CD4-positive, CD25-positive, alpha-beta regulatory T cell (primary cell): ENCODE data around the gene HIBADH. TPM values are rescaled to one million over a fixed set of nuclear protein-coding genes. Genes with fewer than 3 reads are reported as not detected.
"Not testable (repeated sequence)": the region's sequence is repeated elsewhere in the genome, so short reads cannot be mapped to it uniquely, and the experiment has no call there.

Source experiments
- ATAC-seq, 2 donors: fragments of 150-1000 bp; cut with Tn5 transposase; one replicate each; pipeline ENCODE4 v1.10.0; 2021; ENCODE audit warnings: low read depth in 2 of 2, moderate number of reproducible peaks in 2 of 2, moderate library complexity in 1 of 2
- DNase-seq, 3 donors: peaks; one replicate each; pipeline versions ENCODE4 v3.0.0 to v3.0.0-alpha.2; 2012 to 2022; ENCODE audit warnings: mixed read lengths in 1 of 3
- H3K27ac ChIP-seq: one replicate; pipeline ENCODE4 v1.7.0; 2013; ENCODE audit warnings: mild to moderate bottlenecking, low read length; ENCODE audit not compliant: insufficient read depth, poor library complexity, severe bottlenecking
- H3K27me3 ChIP-seq: one replicate; pipeline ENCODE4 v1.7.0; 2013; ENCODE audit warnings: low read length; ENCODE audit not compliant: control insufficient read depth, insufficient read depth
- H3K36me3 ChIP-seq: one replicate; pipeline ENCODE4 v1.7.0; 2013; ENCODE audit warnings: mild to moderate bottlenecking, low read length, moderate library complexity; ENCODE audit not compliant: control insufficient read depth, insufficient read depth
- H3K4me1 ChIP-seq: 2 replicates; pipeline ENCODE4 v1.7.0; 2013; ENCODE audit warnings: mild to moderate bottlenecking, low read length; ENCODE audit not compliant: insufficient read depth, control insufficient read depth, poor library complexity, severe bottlenecking
- H3K4me3 ChIP-seq: one replicate; pipeline ENCODE4 v1.7.0; 2013; ENCODE audit warnings: low read depth, mild to moderate bottlenecking, low read length, moderate library complexity
- H3K9me3 ChIP-seq, 2 experiments: 1 replicate in 1 of 2; 2 replicates in 1 of 2; pipeline ENCODE4 v1.7.0; 2013; ENCODE audit warnings: low read length in 2 of 2, mild to moderate bottlenecking in 1 of 2, moderate library complexity in 1 of 2; ENCODE audit not compliant: control insufficient read depth in 2 of 2
- H3K27ac Mint-ChIP-seq, 3 donors: one replicate each; pipeline ENCODE4 v1.8.0; 2020 to 2022; ENCODE audit warnings: mild to moderate bottlenecking in 3 of 3, mixed read lengths in 3 of 3, moderate library complexity in 2 of 3
- H3K27me3 Mint-ChIP-seq: one replicate; pipeline ENCODE4 v1.8.0; 2022; ENCODE audit warnings: mild to moderate bottlenecking, mixed read lengths
- H3K36me3 Mint-ChIP-seq: one replicate; pipeline ENCODE4 v1.8.0; 2020; ENCODE audit warnings: mixed read lengths
- H3K4me1 Mint-ChIP-seq, 4 donors: one replicate each; pipeline ENCODE4 v1.8.0; 2020 to 2022; ENCODE audit warnings: mixed read lengths in 4 of 4, mild to moderate bottlenecking in 1 of 4
- H3K4me3 Mint-ChIP-seq, 4 donors: one replicate each; pipeline ENCODE4 v1.8.0; 2020 to 2022; ENCODE audit warnings: mild to moderate bottlenecking in 4 of 4, mixed read lengths in 4 of 4, moderate library complexity in 3 of 4
- H3K9me3 Mint-ChIP-seq, 7 donors: one replicate each; pipeline ENCODE4 v1.8.0; 2020 to 2022; ENCODE audit warnings: mixed read lengths in 7 of 7, mild to moderate bottlenecking in 3 of 7, moderate library complexity in 2 of 7
- polyA plus RNA-seq, 4 donors: library from polyadenylated mRNA; unstranded; fragments of 300-500 nt; fragmentation: Illumina TruSeq; gene quantifications; one replicate each; pipeline ENCODE4 v1.2.3, GENCODE V29; 2021
- total RNA-seq: library from RNA; stranded (reverse); gene quantifications from one replicate; pipeline ENCODE4 v1.2.3, GENCODE V29; 2022

HIBADH gene
- total and polyA plus RNA-seq, 5 donors from 2014 or later: 6.1 to 33.0 (median 26.9) TPM

- DNase-seq (peak in 1 of 3 donors; percentile 25), ATAC-seq (no peak)
- H3K36me3 Mint-ChIP-seq: peaks cover 36% of the 10 kb centered on the region
- H3K9me3 Mint-ChIP-seq: peaks cover 0 to 4% (median 0%) of the 10 kb centered on the region in 7 donors
- H3K4me3 ChIP-seq: peak overlapping the region; percentile 39
- H3K4me3 Mint-ChIP-seq: no peak overlapping the region
- no peak overlapping the region for H3K27ac ChIP-seq
- peaks cover under 1% of the 10 kb centered on the region for H3K4me1 ChIP-seq
- no peaks in the 10 kb centered on the region for H3K27me3 Mint-ChIP-seq
- no peaks in the 10 kb centered on the region for H3K9me3 ChIP-seq
- H3K27ac Mint-ChIP-seq: peak overlapping the region in 2 of 3 donors; percentile 16 to 37
- H3K4me1 Mint-ChIP-seq: peaks cover 29 to 51% (median 32%) of the 10 kb centered on the region in 4 donors
- H3K27me3 ChIP-seq: no peaks in the 10 kb centered on the region
- no peaks in the 10 kb centered on the region for H3K36me3 ChIP-seq
These were observed 21.0 kb downstream of the HIBADH start for GRCh38 chr7:27641581-27642230.

DNA sequence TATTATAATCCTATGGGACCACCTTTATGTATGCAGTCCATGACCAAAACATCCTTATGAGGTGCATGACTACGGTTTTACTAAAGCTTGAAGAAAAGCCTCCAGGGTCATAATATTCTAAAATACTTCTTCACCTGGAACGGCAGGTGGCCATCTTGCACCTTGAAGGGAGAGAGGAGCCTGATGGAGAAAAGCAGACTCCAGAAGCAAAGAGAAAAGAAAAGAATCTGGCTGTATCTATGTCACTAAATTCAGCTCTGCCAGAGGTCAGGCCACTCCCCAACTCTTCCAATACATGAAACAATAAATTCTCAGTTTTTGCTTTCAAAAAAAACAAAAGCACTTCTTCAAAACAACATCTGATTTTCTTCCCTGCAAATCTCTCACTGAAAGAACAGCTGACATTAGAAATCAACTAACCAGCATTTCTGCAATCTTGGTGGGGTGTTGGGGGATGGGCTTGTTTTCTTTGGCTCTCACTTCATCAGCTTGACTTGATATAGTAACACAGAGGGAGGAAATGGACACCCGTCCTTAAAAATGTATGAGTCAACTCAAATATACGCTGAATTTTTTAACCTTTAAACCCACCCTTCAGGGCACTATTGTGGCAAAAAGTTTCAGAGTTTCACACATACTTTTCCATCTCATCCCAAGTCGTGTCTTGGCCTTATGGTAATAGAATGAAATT, 21.7 kb downstream of the HIBADH start:
- H3K4me1 ChIP-seq: peaks cover 8% of the 10 kb centered on the region
- peaks cover 29 to 57% (median 39%) of the 10 kb centered on the region in 4 donors for H3K4me1 Mint-ChIP-seq
- peaks cover 32% of the 10 kb centered on the region for H3K36me3 Mint-ChIP-seq
- H3K27ac ChIP-seq: no peak overlapping the region
- H3K27me3 Mint-ChIP-seq: no peaks in the 10 kb centered on the region
- no peaks in the 10 kb centered on the region for H3K36me3 ChIP-seq
- peak in 1 of 2 donors; percentile 12 for ATAC-seq
- H3K27me3 ChIP-seq: no peaks in the 10 kb centered on the region
- no peaks in the 10 kb centered on the region for H3K9me3 ChIP-seq
- peak in 1 of 3 donors; percentile 35 for DNase-seq
- H3K27ac Mint-ChIP-seq: peak overlapping the region in 1 of 3 donors; percentile 37
- no peak overlapping the region for H3K4me3 ChIP-seq
- H3K4me3 Mint-ChIP-seq: no peak overlapping the region
- H3K9me3 Mint-ChIP-seq: peaks cover 0 to 4% (median 0%) of the 10 kb centered on the region in 7 donors

DNA sequence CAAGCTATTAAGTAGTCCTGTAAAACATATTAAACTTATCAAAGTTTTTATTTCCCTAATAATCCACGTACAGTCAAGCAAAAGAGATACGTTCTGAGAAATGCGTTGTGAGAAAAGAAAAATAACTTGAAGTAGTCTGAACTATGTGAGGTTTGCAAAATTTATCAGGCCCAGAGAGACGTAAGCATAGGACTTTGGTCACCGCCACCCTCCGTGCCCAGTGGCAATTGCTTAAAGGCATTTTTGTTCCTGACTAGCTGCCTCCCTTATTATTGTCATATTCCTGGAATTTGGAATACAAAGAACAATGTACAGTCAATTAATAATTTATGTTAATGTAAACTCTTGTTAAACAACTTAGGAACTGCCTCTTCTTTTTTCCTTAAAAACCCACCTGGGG, 22.8 kb downstream of the HIBADH start:
- Histone ChIP-seq H3K4me3 (no peak overlapping the region), H3K9me3 (no peaks in the 10 kb centered on the region), H3K4me1 (peaks cover 19% of the 10 kb centered on the region), H3K36me3 (no peaks in the 10 kb centered on the region), H3K27ac (no peak overlapping the region), H3K27me3 (no peaks in the 10 kb centered on the region)
- H3K27me3 Mint-ChIP-seq: no peaks in the 10 kb centered on the region
- ATAC-seq (no peak), DNase-seq (no peak)
- H3K27ac Mint-ChIP-seq: no peak overlapping the region
- H3K4me1 Mint-ChIP-seq: peaks cover 32 to 57% (median 41%) of the 10 kb centered on the region in 4 donors
- peaks cover 0 to 4% (median 0%) of the 10 kb centered on the region in 7 donors for H3K9me3 Mint-ChIP-seq
- peaks cover 25% of the 10 kb centered on the region for H3K36me3 Mint-ChIP-seq
- H3K4me3 Mint-ChIP-seq: no peak overlapping the region

- not testable (repeated sequence) for H3K4me3 Mint-ChIP-seq, H3K27me3 Mint-ChIP-seq, H3K9me3 Mint-ChIP-seq, H3K27ac Mint-ChIP-seq, ATAC-seq, H3K9me3 ChIP-seq, DNase-seq, H3K27me3 ChIP-seq, H3K4me3 ChIP-seq, H3K36me3 ChIP-seq, H3K27ac ChIP-seq
- H3K4me1 ChIP-seq: peaks cover 20% of the 10 kb centered on the region
- Mint-ChIP-seq H3K4me1 (peaks cover 33 to 60% (median 42%) of the 10 kb centered on the region in 4 donors), H3K36me3 (peaks cover 21% of the 10 kb centered on the region)
These were observed 23.6 kb downstream of the HIBADH start for GRCh38 chr7:27639048-27639447.

DNA sequence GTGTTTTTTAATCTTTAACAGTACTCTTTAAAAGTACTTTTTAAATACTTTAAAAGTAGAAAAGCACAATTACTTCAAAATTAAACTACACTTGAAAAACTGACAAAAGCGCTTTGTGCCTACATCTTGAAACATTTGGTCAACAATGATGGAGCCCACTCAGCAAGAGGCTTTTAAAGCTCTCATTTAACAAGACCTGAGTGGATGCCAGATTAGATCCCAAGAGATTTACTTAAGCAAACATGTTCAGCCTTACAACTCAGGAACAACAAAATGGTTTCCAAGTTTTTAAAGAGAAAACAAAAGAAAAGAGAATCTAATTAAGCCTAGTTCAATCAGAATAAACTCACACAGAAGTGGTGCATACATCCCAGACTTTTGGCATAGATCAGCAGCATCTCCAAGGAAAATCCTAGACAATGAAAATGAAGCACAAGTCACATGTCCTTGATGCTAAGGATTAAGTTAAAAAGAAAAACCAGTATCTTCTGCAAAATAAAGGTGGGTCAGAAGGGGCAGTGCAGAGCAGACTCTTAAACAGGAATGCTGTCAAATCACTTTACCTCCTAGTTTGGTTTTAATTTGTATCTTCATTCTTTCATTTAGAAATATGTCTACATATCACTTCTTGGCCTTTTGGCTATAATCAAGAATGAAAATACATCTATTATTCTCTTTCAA, 26.2 kb downstream of the HIBADH start:
- Histone ChIP-seq H3K36me3 (no peaks in the 10 kb centered on the region), H3K4me3 (peak overlapping the region; percentile 14), H3K4me1 (peaks cover 20% of the 10 kb centered on the region), H3K27me3 (no peaks in the 10 kb centered on the region), H3K27ac (no peak overlapping the region), H3K9me3 (no peaks in the 10 kb centered on the region)
- no peaks in the 10 kb centered on the region for H3K27me3 Mint-ChIP-seq
- H3K27ac Mint-ChIP-seq: peak overlapping the region in 2 of 3 donors; percentile 49 to 79
- ATAC-seq (no peak), DNase-seq (no peak)
- H3K9me3 Mint-ChIP-seq: peaks cover 0 to 4% (median 0%) of the 10 kb centered on the region in 7 donors
- H3K36me3 Mint-ChIP-seq: peaks cover 21% of the 10 kb centered on the region
- H3K4me3 Mint-ChIP-seq: no peak overlapping the region
- peaks cover 21 to 48% (median 35%) of the 10 kb centered on the region in 4 donors for H3K4me1 Mint-ChIP-seq

GRCh38 chr7:27635728-27636127, 27.0 kb downstream of the HIBADH start:
- H3K36me3 Mint-ChIP-seq: peaks cover 28% of the 10 kb centered on the region
- peak overlapping the region in 1 of 3 donors; percentile 23 for H3K27ac Mint-ChIP-seq
- H3K4me1 Mint-ChIP-seq: peaks cover 15 to 40% (median 30%) of the 10 kb centered on the region in 4 donors
- peak overlapping the region; percentile 14 for H3K4me3 ChIP-seq
- H3K9me3 Mint-ChIP-seq: peaks cover 0 to 4% (median 0%) of the 10 kb centered on the region in 7 donors
- H3K27ac ChIP-seq: no peak overlapping the region
- H3K27me3 ChIP-seq: no peaks in the 10 kb centered on the region
- DNase-seq (peak in 1 of 3 donors; percentile 62), ATAC-seq (peak in 1 of 2 donors; percentile 72)
- H3K36me3 ChIP-seq: no peaks in the 10 kb centered on the region
- H3K4me3 Mint-ChIP-seq: peak overlapping the region in 1 of 4 donors; percentile 38
- H3K4me1 ChIP-seq: peaks cover 20% of the 10 kb centered on the region
- no peaks in the 10 kb centered on the region for H3K27me3 Mint-ChIP-seq
- no peaks in the 10 kb centered on the region for H3K9me3 ChIP-seq

- no peak overlapping the region for H3K27ac Mint-ChIP-seq
- DNase-seq (peak in 1 of 3 donors; percentile 27), ATAC-seq (no peak)
- H3K27ac ChIP-seq: no peak overlapping the region
- H3K36me3 ChIP-seq: no peaks in the 10 kb centered on the region
- peaks cover 15 to 35% (median 30%) of the 10 kb centered on the region in 4 donors for H3K4me1 Mint-ChIP-seq
- no peaks in the 10 kb centered on the region for H3K9me3 ChIP-seq
- H3K4me3 ChIP-seq: peak overlapping the region; percentile 14
- peaks cover 20% of the 10 kb centered on the region for H3K4me1 ChIP-seq
- H3K4me3 Mint-ChIP-seq: no peak overlapping the region
- H3K36me3 Mint-ChIP-seq: peaks cover 28% of the 10 kb centered on the region
- peaks cover 0 to 4% (median 0%) of the 10 kb centered on the region in 7 donors for H3K9me3 Mint-ChIP-seq
- no peaks in the 10 kb centered on the region for H3K27me3 Mint-ChIP-seq
- no peaks in the 10 kb centered on the region for H3K27me3 ChIP-seq
These were observed 27.8 kb downstream of the HIBADH start for GRCh38 chr7:27634671-27635493.
